C4-2B (cell line): ENCODE results near the gene PTN.

Experiments
- ZFX ChIP-seq: fragments of 450-650 bp; IDR thresholded peaks from 2 replicates; pipeline ENCODE4 v1.6.1; 2017
- TF ChIP-seq, protein P1 (sequence below): fragments of 450-650 bp; conservative IDR thresholded peaks from 2 replicates; pipeline ENCODE4 v1.5.1; 2017; ENCODE audit warnings: mild to moderate bottlenecking

DNA sequence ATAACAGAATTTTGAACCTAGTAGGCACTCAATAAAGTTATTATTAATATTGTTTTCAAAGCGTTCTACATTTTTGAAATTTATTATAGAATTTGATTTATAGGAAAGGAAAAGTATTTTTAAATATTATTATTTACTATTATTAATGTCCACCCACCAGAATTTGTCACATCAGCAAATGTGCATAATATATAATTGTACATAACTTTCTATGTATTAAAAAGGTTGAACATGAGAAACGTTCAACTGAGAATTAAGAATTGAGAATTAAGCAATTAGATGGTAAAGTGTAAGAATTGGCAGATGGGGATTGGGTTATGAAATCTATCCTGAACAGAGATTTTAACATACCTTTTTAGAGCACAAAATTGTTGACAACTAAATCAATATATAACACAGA lies 129.8 kb downstream of the PTN start:
- TF ChIP-seq, protein P1, sequence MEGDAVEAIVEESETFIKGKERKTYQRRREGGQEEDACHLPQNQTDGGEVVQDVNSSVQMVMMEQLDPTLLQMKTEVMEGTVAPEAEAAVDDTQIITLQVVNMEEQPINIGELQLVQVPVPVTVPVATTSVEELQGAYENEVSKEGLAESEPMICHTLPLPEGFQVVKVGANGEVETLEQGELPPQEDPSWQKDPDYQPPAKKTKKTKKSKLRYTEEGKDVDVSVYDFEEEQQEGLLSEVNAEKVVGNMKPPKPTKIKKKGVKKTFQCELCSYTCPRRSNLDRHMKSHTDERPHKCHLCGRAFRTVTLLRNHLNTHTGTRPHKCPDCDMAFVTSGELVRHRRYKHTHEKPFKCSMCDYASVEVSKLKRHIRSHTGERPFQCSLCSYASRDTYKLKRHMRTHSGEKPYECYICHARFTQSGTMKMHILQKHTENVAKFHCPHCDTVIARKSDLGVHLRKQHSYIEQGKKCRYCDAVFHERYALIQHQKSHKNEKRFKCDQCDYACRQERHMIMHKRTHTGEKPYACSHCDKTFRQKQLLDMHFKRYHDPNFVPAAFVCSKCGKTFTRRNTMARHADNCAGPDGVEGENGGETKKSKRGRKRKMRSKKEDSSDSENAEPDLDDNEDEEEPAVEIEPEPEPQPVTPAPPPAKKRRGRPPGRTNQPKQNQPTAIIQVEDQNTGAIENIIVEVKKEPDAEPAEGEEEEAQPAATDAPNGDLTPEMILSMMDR, result no peak
- TF ChIP-seq ZFX, result no peak
